Keratinocyte (primary cell): ENCODE measurements around the gene CCDC40. TPM values are rescaled to one million over a fixed set of nuclear protein-coding genes. Genes with fewer than 3 reads are reported as not detected.

Source experiments
- DNase-seq: peaks from one replicate; pipeline ENCODE4 v3.0.0-alpha.2; 2011; ENCODE audit warnings: low read depth, missing footprints, low spot score
- FAIRE-seq: peaks from 2 replicates; lab custom pipeline; 2011; peaks lifted over from hg19 to GRCh38; lab: Jason Lieb, UNC
- H2AFZ ChIP-seq: 2 replicates; pipeline ENCODE4 v1.6.0; 2012; ENCODE audit warnings: low read length, control low read depth, inconsistent platforms; ENCODE audit not compliant: control insufficient read depth
- H3K27ac ChIP-seq: 2 replicates; pipeline ENCODE4 v1.5.1; 2011; ENCODE audit warnings: low read length; ENCODE audit not compliant: control insufficient read depth, insufficient read depth
- H3K27me3 ChIP-seq: 3 replicates; pipeline ENCODE4 v1.6.0; 2011; ENCODE audit warnings: low read length; ENCODE audit not compliant: control insufficient read depth, insufficient read depth; ENCODE audit errors: extremely low read depth
- H3K36me3 ChIP-seq, 2 experiments: 2 replicates in 1 of 2; 3 replicates in 1 of 2; pipeline ENCODE4 v1.5.1; 2011; ENCODE audit warnings: low read length in 2 of 2, mild to moderate bottlenecking in 1 of 2; ENCODE audit not compliant: control insufficient read depth in 2 of 2, insufficient read depth in 2 of 2; ENCODE audit errors: extremely low read depth in 1 of 2
- H3K4me1 ChIP-seq: 3 replicates; pipeline ENCODE4 v1.5.1; 2011; ENCODE audit warnings: low read length; ENCODE audit not compliant: control insufficient read depth, insufficient read depth; ENCODE audit errors: extremely low read depth
- H3K4me2 ChIP-seq: 3 replicates; pipeline ENCODE4 v1.6.0; 2011; ENCODE audit warnings: low read depth, low read length; ENCODE audit not compliant: control insufficient read depth, insufficient read depth; ENCODE audit errors: extremely low read depth
- H3K4me3 ChIP-seq, 3 experiments: fragments of 200-600 bp in 1 of 3; sonication (generic) in 1 of 3; 2 replicates in 2 of 3; 3 replicates in 1 of 3; pipeline ENCODE4 v1.5.1; 2011 to 2016; ENCODE audit warnings: low read length in 3 of 3, mild to moderate bottlenecking in 3 of 3, control low read depth in 2 of 3, inconsistent platforms in 1 of 3, low read depth in 1 of 3, mixed read lengths in 1 of 3, mixed run types in 1 of 3, moderate library complexity in 1 of 3; ENCODE audit not compliant: control insufficient read depth in 2 of 3, insufficient read depth in 2 of 3; ENCODE audit errors: extremely low read depth in 1 of 3
- H3K79me2 ChIP-seq: 2 replicates; pipeline ENCODE4 v1.6.0; 2012; ENCODE audit warnings: low read length; ENCODE audit not compliant: control insufficient read depth, insufficient read depth
- H3K9ac ChIP-seq: 3 replicates; pipeline ENCODE4 v1.6.0; 2011; ENCODE audit warnings: low read length; ENCODE audit not compliant: control insufficient read depth, insufficient read depth; ENCODE audit errors: extremely low read depth
- H3K9me1 ChIP-seq: 3 replicates; pipeline ENCODE4 v1.6.0; 2011; ENCODE audit warnings: low read length; ENCODE audit not compliant: control insufficient read depth, insufficient read depth; ENCODE audit errors: extremely low read depth
- H3K9me3 ChIP-seq: 2 replicates; pipeline ENCODE4 v1.5.1; 2012; ENCODE audit warnings: low read depth, low read length; ENCODE audit not compliant: control insufficient read depth
- H4K20me1 ChIP-seq: 3 replicates; pipeline ENCODE4 v1.6.0; 2011; ENCODE audit warnings: low read length; ENCODE audit not compliant: control insufficient read depth, insufficient read depth; ENCODE audit errors: extremely low read depth
- EZH2 ChIP-seq: IDR thresholded peaks from one replicate; pipeline ENCODE4 v1.6.1; 2012; ENCODE audit warnings: inconsistent platforms, mild to moderate bottlenecking, low read length, moderate library complexity
- dilution Hi-C: fragments of 300-500 bp; cut with MboI; formaldehyde crosslinking; loops from one replicate; pipeline ENCODE4 v1.7.0; 2020; ENCODE audit warnings: low sequenced_read_pairs; ENCODE audit not compliant: extremely low pct_ligation_motif_present
- polyA plus RNA-seq, 5 experiments: library from polyadenylated mRNA; depleted of rRNA in 3 of 5; stranded (reverse) in 3 of 5; stranded (forward) in 1 of 5; unstranded in 1 of 5; fragments of >200 nt; gene quantifications; 1 replicate in 1 of 5; 2 replicates in 3 of 5; 3 replicates in 1 of 5; pipeline versions ENCODE4 v1.2.1 to v1.2.3, GENCODE V29; 2011 to 2012; ENCODE audit warnings: missing spikeins in 2 of 5, low read depth in 1 of 5, low replicate concordance in 1 of 5
- TF ChIP-seq, protein P1 (sequence below), 3 experiments: IDR thresholded peaks in 1 of 3; conservative IDR thresholded peaks in 1 of 3; optimal IDR thresholded peaks in 1 of 3; 2 replicates in 2 of 3; 3 replicates in 1 of 3; pipeline versions ENCODE3 to v1.5.1; 2011; ENCODE audit warnings: low read length in 3 of 3, mild to moderate bottlenecking in 3 of 3, moderate library complexity in 2 of 3, control low read depth in 1 of 3, inconsistent platforms in 1 of 3; ENCODE audit not compliant: insufficient read depth in 2 of 3; ENCODE audit errors: extremely low read depth in 1 of 3

CCDC40 gene
- polyA plus RNA-seq, 1 donor (not counting 4 experiments of a cell fraction or from before 2014, with no cell fraction given): 2.4 TPM

DNA sequence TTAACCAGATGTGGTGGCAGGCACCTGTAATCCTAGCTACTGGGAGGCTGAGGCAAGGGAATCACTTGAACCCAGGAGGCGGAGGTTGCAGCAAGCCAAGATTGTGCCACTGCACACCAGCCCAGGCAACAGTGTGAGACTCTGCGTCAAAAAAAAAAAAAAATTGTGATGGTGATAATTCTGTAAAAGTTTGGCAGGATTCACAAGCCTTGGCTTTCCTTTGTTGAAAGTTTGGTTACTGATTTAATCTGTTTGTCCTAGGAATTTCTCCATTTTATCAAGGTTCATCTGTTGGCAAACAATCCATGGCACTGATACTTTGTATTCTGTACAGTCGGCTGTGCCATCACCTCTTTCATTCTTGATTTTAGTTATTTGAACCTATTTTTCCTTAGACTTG is 94.5 kb downstream of the CCDC40 start:
- FAIRE-seq: no peak
- TF ChIP-seq EZH2: no peak
- Histone ChIP-seq H3K4me2 (no peak overlapping the region), H3K9me1 (no peaks in the 10 kb centered on the region), H3K9me3 (no peaks in the 10 kb centered on the region), H3K36me3 (peaks cover 3 to 17% of the 10 kb centered on the region in 2 experiments), H3K9ac (no peak overlapping the region), H3K4me1 (peaks cover 3% of the 10 kb centered on the region), H3K79me2 (no peaks in the 10 kb centered on the region), H4K20me1 (no peaks in the 10 kb centered on the region), H3K4me3 (no peak overlapping the region), H3K27ac (no peak overlapping the region), H2AFZ (no peak overlapping the region), H3K27me3 (no peaks in the 10 kb centered on the region)
- dilution Hi-C loops: no loop called here
- DNase-seq: no peak

DNA sequence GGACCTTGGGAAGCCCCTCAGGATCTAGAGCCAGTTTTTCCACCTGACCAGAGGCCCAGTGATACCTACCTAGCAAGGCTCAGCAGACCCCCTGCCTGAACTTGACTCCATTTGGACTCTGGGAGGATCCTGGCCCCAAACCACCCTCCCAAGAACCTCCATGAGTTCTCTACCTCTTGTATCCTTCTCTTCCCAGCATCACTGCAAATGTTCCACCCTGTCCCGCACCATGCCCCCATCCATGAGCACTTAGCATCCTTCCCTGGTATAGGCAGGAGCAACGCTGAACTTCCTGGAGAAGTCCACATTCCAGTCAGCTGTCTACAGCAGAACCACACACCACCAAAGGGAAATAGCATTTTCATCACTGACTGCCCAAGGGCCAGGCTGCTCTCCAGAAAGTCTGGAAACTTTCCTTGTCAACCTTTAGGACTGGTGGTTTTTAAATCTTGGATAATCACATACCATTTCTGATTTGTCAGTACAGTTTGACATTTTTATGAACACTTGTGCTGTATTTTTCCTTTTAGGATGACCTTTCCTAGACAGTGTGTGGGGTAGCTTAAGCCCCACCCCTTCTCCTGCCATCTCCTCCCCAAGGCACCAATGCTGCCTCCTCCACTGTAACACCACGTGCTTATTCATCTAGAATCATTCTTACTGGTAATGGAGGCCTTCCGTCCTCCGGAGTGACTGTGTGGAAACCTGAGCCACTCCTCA is 96.6 kb downstream of the CCDC40 start:
- Histone ChIP-seq H3K4me3 (no peak overlapping the region), H3K9me3 (no peaks in the 10 kb centered on the region), H3K9me1 (no peaks in the 10 kb centered on the region), H4K20me1 (no peaks in the 10 kb centered on the region), H3K79me2 (no peaks in the 10 kb centered on the region), H3K27ac (no peak overlapping the region), H3K4me2 (no peak overlapping the region), H2AFZ (no peak overlapping the region), H3K9ac (no peak overlapping the region), H3K27me3 (no peaks in the 10 kb centered on the region), H3K36me3 (peaks cover 16 to 28% of the 10 kb centered on the region in 2 experiments), H3K4me1 (peaks cover 3% of the 10 kb centered on the region)
- dilution Hi-C loops: no loop called here
- no peak for FAIRE-seq
- TF ChIP-seq, protein P1, sequence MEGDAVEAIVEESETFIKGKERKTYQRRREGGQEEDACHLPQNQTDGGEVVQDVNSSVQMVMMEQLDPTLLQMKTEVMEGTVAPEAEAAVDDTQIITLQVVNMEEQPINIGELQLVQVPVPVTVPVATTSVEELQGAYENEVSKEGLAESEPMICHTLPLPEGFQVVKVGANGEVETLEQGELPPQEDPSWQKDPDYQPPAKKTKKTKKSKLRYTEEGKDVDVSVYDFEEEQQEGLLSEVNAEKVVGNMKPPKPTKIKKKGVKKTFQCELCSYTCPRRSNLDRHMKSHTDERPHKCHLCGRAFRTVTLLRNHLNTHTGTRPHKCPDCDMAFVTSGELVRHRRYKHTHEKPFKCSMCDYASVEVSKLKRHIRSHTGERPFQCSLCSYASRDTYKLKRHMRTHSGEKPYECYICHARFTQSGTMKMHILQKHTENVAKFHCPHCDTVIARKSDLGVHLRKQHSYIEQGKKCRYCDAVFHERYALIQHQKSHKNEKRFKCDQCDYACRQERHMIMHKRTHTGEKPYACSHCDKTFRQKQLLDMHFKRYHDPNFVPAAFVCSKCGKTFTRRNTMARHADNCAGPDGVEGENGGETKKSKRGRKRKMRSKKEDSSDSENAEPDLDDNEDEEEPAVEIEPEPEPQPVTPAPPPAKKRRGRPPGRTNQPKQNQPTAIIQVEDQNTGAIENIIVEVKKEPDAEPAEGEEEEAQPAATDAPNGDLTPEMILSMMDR (optimal IDR thresholded peaks at IDR 0.05 in 1 of 3, IDR thresholded peaks at IDR 0.05 in 1 of 3, conservative IDR thresholded peaks at IDR 0.05 in 1 of 3; ENCODE audit: extremely low read depth in 1 of 3, insufficient read depth in 2 of 3, low read length in 3 of 3): no peak
- no peak for TF ChIP-seq EZH2
- no peak for DNase-seq

DNA sequence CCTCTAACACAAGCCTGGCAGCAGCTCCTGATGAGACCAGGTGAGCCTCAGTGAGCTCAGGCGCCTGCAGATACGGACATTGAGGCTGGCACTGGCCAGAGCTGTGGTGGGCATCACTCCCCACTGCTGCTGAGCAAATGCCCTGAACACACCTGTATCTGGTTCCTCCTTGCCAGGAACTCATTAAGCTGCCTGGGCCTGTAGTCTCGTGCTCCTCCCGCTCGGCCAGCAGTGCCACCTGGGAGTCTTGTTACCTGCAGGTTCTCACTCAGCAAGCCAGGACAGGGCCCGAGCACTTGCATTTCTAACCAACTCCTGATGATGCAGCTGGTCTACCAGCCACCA is 97.2 kb downstream of the CCDC40 start:
- Histone ChIP-seq H2AFZ (no peak overlapping the region), H3K27ac (no peak overlapping the region), H3K9me3 (no peaks in the 10 kb centered on the region), H4K20me1 (no peaks in the 10 kb centered on the region), H3K9ac (no peak overlapping the region), H3K4me3 (no peak overlapping the region), H3K9me1 (no peaks in the 10 kb centered on the region), H3K27me3 (no peaks in the 10 kb centered on the region), H3K36me3 (peaks cover 19 to 30% of the 10 kb centered on the region in 2 experiments), H3K79me2 (no peaks in the 10 kb centered on the region), H3K4me1 (peaks cover 3% of the 10 kb centered on the region), H3K4me2 (no peak overlapping the region)
- no peak for DNase-seq
- FAIRE-seq: no peak
- dilution Hi-C loops: no loop called here
- TF ChIP-seq, protein P1 (optimal IDR thresholded peaks at IDR 0.05 in 1 of 3, IDR thresholded peaks at IDR 0.05 in 1 of 3, conservative IDR thresholded peaks at IDR 0.05 in 1 of 3; ENCODE audit: extremely low read depth in 1 of 3, insufficient read depth in 2 of 3, low read length in 3 of 3): no peak
- TF ChIP-seq EZH2: no peak
